Loucy (cell line): ENCODE results near the gene RPL39L.

Source experiments
- CTCF ChIP-seq: fragments of 200-600 bp; sonication (generic); conservative IDR thresholded peaks from 2 replicates; pipeline ENCODE4 v1.5.1; 2014; ENCODE audit warnings: mild to moderate bottlenecking, antibody characterized with exemption, low read length
- EZH2phosphoT487 ChIP-seq: fragments of 200-600 bp; IDR thresholded peaks from 2 replicates; pipeline ENCODE4 v1.6.1; 2018; ENCODE audit warnings: antibody characterized with exemption, mild to moderate bottlenecking, moderate library complexity, borderline replicate concordance

- no peak for TF ChIP-seq CTCF
- TF ChIP-seq EZH2phosphoT487: no peak
Observed at GRCh38 chr3:187186375-187186774, 47.1 kb upstream of the RPL39L start.
